ENCODE data around the gene GNB1L. TPM values are rescaled to one million over a fixed set of nuclear protein-coding genes. Genes with fewer than 3 reads are reported as not detected.
A peak's percentile ranks its signal among the peaks of the same experiment; 100 is the strongest.

The GNB1L gene
- total RNA-seq, 2 experiments from 2014 or later: 7.6 to 12.4 TPM

GRCh38 chr22:19852177-19852781 is 2.4 kb downstream of the GNB1L start:
- Mint-ChIP-seq H3K36me3 (ENCODE audit: low read depth) (peaks cover 38% of the 10 kb centered on the region), H3K27ac (no peak overlapping the region), H3K9me3 (ENCODE audit: low read depth) (no peaks in the 10 kb centered on the region), H3K27me3 (no peaks in the 10 kb centered on the region), H3K4me3 (peak overlapping the region; percentile 89), H3K4me1 (peaks cover 40% of the 10 kb centered on the region)
- intact Hi-C loops (cut with DNase I, micrococcal nuclease): loop anchor here in 1 of 2 experiments (10.0 kb wide), 3 partner anchors 473 to 707 kb away; partner anchors contain the start of genes DGCR6L, ESS2 and KLHL22
- POLR2A ChIA-PET: no interaction called here
- DNase-seq (peak; percentile 3), ATAC-seq (no peak)
- CTCF ChIA-PET: interaction anchor here (1.2 kb wide), 1 partner anchor 10 kb away, joined by 6 read pairs; no protein-coding TSS in a partner anchor

GRCh38 chr22:19851291-19852176 is 3.1 kb downstream of the GNB1L start:
- Mint-ChIP-seq H3K27ac (peak overlapping the region; percentile 31), H3K9me3 (ENCODE audit: low read depth) (no peaks in the 10 kb centered on the region), H3K27me3 (no peaks in the 10 kb centered on the region), H3K4me1 (peaks cover 33% of the 10 kb centered on the region), H3K36me3 (ENCODE audit: low read depth) (peaks cover 41% of the 10 kb centered on the region), H3K4me3 (no peak overlapping the region)
- POLR2A ChIA-PET: no interaction called here
- intact Hi-C loops (cut with DNase I, micrococcal nuclease): loop anchor here in 1 of 2 experiments (10.0 kb wide), 3 partner anchors 473 to 707 kb away; partner anchors contain the start of genes DGCR6L, ESS2 and KLHL22
- DNase-seq: no peak
- ATAC-seq: no peak
- CTCF ChIA-PET: interaction anchor here (1.2 kb wide), 1 partner anchor 9 kb away, joined by 6 read pairs; no protein-coding TSS in a partner anchor

GRCh38 chr22:19850763-19851109 is 3.9 kb downstream of the GNB1L start:
- ChIA-PET CTCF (interaction anchor here (0.5 kb wide), 1 partner anchor 154 kb away, joined by 3 read pairs; no protein-coding TSS in a partner anchor), POLR2A (no interaction called here)
- no peak for DNase-seq
- no peak overlapping the region for H3K4me3 Mint-ChIP-seq
- ATAC-seq: no peak
- H3K4me1 Mint-ChIP-seq: peaks cover 30% of the 10 kb centered on the region
- peak overlapping the region; percentile 72 for H3K27ac Mint-ChIP-seq
- H3K36me3 Mint-ChIP-seq (ENCODE audit: low read depth): peaks cover 38% of the 10 kb centered on the region
- intact Hi-C loops (cut with DNase I, micrococcal nuclease): loop anchor here in 1 of 2 experiments (10.0 kb wide), 3 partner anchors 474 to 706 kb away; partner anchors contain the start of genes DGCR6L, ESS2 and KLHL22
- no peaks in the 10 kb centered on the region for H3K9me3 Mint-ChIP-seq (ENCODE audit: low read depth)
- no peaks in the 10 kb centered on the region for H3K27me3 Mint-ChIP-seq

GRCh38 chr22:19849835-19850762 is 4.6 kb downstream of the GNB1L start:
- ChIA-PET POLR2A (interaction anchor here (0.6 kb wide), 1 partner anchor 15 kb away, joined by 3 read pairs; no protein-coding TSS in a partner anchor), CTCF (interaction anchor here (0.5 kb wide), 1 partner anchor 154 kb away, joined by 3 read pairs; no protein-coding TSS in a partner anchor)
- Mint-ChIP-seq H3K36me3 (ENCODE audit: low read depth) (peaks cover 36% of the 10 kb centered on the region), H3K4me3 (no peak overlapping the region), H3K4me1 (peaks cover 35% of the 10 kb centered on the region), H3K9me3 (ENCODE audit: low read depth) (no peaks in the 10 kb centered on the region), H3K27ac (peak overlapping the region; percentile 72), H3K27me3 (no peaks in the 10 kb centered on the region)
- ATAC-seq: no peak
- DNase-seq: no peak
- intact Hi-C loops (cut with DNase I, micrococcal nuclease): loop anchor here (2.0 to 10.0 kb wide), 4 partner anchors 21 to 705 kb away; partner anchors contain the start of genes DGCR6L (in 1 of the 2), ESS2 (in 1 of the 2) and KLHL22 (in 1 of the 2)

- no peak for DNase-seq
- peaks cover 43% of the 10 kb centered on the region for H3K4me1 Mint-ChIP-seq
- CTCF ChIA-PET: no interaction called here
- intact Hi-C loops (cut with DNase I, micrococcal nuclease): loop anchor here in 1 of 2 experiments (2.0 kb wide), 1 partner anchor 20 kb away; no protein-coding TSS in a partner anchor
- H3K4me3 Mint-ChIP-seq: no peak overlapping the region
- no peak overlapping the region for H3K27ac Mint-ChIP-seq
- H3K36me3 Mint-ChIP-seq (ENCODE audit: low read depth): peaks cover 33% of the 10 kb centered on the region
- ATAC-seq: no peak
- no peaks in the 10 kb centered on the region for H3K9me3 Mint-ChIP-seq (ENCODE audit: low read depth)
- H3K27me3 Mint-ChIP-seq: no peaks in the 10 kb centered on the region
- POLR2A ChIA-PET: no interaction called here
Observed at GRCh38 chr22:19848298-19849224, 6.1 kb downstream of the GNB1L start.

- Mint-ChIP-seq H3K27me3 (no peaks in the 10 kb centered on the region), H3K4me3 (no peak overlapping the region), H3K36me3 (ENCODE audit: low read depth) (peaks cover 27% of the 10 kb centered on the region), H3K9me3 (ENCODE audit: low read depth) (no peaks in the 10 kb centered on the region), H3K27ac (no peak overlapping the region), H3K4me1 (peaks cover 30% of the 10 kb centered on the region)
- POLR2A ChIA-PET: no interaction called here
- CTCF ChIA-PET: no interaction called here
- DNase-seq (no peak), ATAC-seq (no peak)
- intact Hi-C loops (cut with DNase I, micrococcal nuclease): no loop called here
Observed at GRCh38 chr22:19847345-19847632, 7.4 kb downstream of the GNB1L start.

GRCh38 chr22:19846620-19847344 is 7.9 kb downstream of the GNB1L start:
- CTCF ChIA-PET: no interaction called here
- intact Hi-C loops (cut with DNase I, micrococcal nuclease): no loop called here

GRCh38 chr22:19845054-19845722 is 9.5 kb downstream of the GNB1L start:
- intact Hi-C loops (cut with DNase I, micrococcal nuclease): loop anchor here in 1 of 2 experiments (2.0 kb wide), 1 partner anchor 66 kb away; no protein-coding TSS in a partner anchor
- peaks cover 20% of the 10 kb centered on the region for H3K36me3 Mint-ChIP-seq (ENCODE audit: low read depth)
- peak overlapping the region; percentile 29 for H3K27ac Mint-ChIP-seq
- ChIA-PET CTCF (interaction anchor here (1.0 to 2.0 kb wide), 4 partner anchors 10 to 166 kb away, joined by 3 to 5 read pairs (median 3); partner anchors contain the start of gene GP1BB), POLR2A (interaction anchor here (1.0 kb wide), 1 partner anchor 10 kb away, joined by 3 read pairs; no protein-coding TSS in a partner anchor)
- peak; percentile 34 for DNase-seq
- peak; percentile 42 for ATAC-seq
- peaks cover 21% of the 10 kb centered on the region for H3K4me1 Mint-ChIP-seq
- H3K27me3 Mint-ChIP-seq: no peaks in the 10 kb centered on the region
- no peak overlapping the region for H3K4me3 Mint-ChIP-seq
- no peaks in the 10 kb centered on the region for H3K9me3 Mint-ChIP-seq (ENCODE audit: low read depth)

More at GRCh38 chr22:19846620-19847344, 7.9 kb downstream of the GNB1L start:
- Mint-ChIP-seq H3K27ac (no peak overlapping the region), H3K4me3 (no peak overlapping the region), H3K27me3 (no peaks in the 10 kb centered on the region), H3K36me3 (ENCODE audit: low read depth) (peaks cover 27% of the 10 kb centered on the region), H3K4me1 (peaks cover 26% of the 10 kb centered on the region), H3K9me3 (ENCODE audit: low read depth) (no peaks in the 10 kb centered on the region)
- DNase-seq (no peak), ATAC-seq (no peak)
- POLR2A ChIA-PET: no interaction called here

- peaks cover 18% of the 10 kb centered on the region for H3K36me3 Mint-ChIP-seq (ENCODE audit: low read depth)
- ChIA-PET CTCF (interaction anchor here (1.0 to 2.0 kb wide), 4 partner anchors 10 to 165 kb away, joined by 3 to 5 read pairs (median 3); partner anchors contain the start of gene GP1BB), POLR2A (interaction anchor here (1.0 kb wide), 1 partner anchor 11 kb away, joined by 3 read pairs; no protein-coding TSS in a partner anchor)
- no peaks in the 10 kb centered on the region for H3K9me3 Mint-ChIP-seq (ENCODE audit: low read depth)
- no peaks in the 10 kb centered on the region for H3K27me3 Mint-ChIP-seq
- intact Hi-C loops (cut with DNase I, micrococcal nuclease): loop anchor here in 1 of 2 experiments (2.0 kb wide), 1 partner anchor 66 kb away; no protein-coding TSS in a partner anchor
- DNase-seq (peak; percentile 46), ATAC-seq (peak; percentile 65)
- peak overlapping the region; percentile 20 for H3K4me3 Mint-ChIP-seq
- peak overlapping the region; percentile 29 for H3K27ac Mint-ChIP-seq
- peaks cover 19% of the 10 kb centered on the region for H3K4me1 Mint-ChIP-seq
Observed at GRCh38 chr22:19844377-19845053, 10.2 kb downstream of the GNB1L start.

All from activated CD4-positive, alpha-beta T cell treated with anti-CD3 and anti-CD28 coated beads for 36 hours (primary cell).